ENCODE measurements around the gene TGFB2.

- TF ChIP-seq CTCF (IDR thresholded peaks at IDR 0.05): no peak
- TF ChIP-seq EZH2 (IDR thresholded peaks at IDR 0.05; ENCODE audit: borderline replicate concordance, insufficient read depth, low read depth, low read length, poor library complexity, severe bottlenecking): no peak
Observed at GRCh38 chr1:218414060-218414728, 69.1 kb downstream of the TGFB2 start.
